KOPT-K1 (cell line): ENCODE results near the gene MYBPHL.

Experiments
- H3K27ac ChIP-seq: fragments of 200-600 bp; sonication (generic); 2 replicates; pipeline ENCODE4 v1.5.1; 2016; ENCODE audit warnings: antibody characterized with exemption, mild to moderate bottlenecking, low read depth, low read length; ENCODE audit not compliant: poor library complexity, severe bottlenecking
- H3K36me3 ChIP-seq: fragments of 200-600 bp; sonication (generic); 2 replicates; pipeline ENCODE4 v1.5.1; 2017; ENCODE audit warnings: antibody characterized with exemption, mild to moderate bottlenecking, low read length, moderate library complexity; ENCODE audit not compliant: insufficient read depth
- H3K9me3 ChIP-seq: fragments of 200-600 bp; sonication (generic); 2 replicates; pipeline ENCODE4 v1.5.1; 2017; ENCODE audit warnings: antibody characterized with exemption, low read length, mild to moderate bottlenecking; ENCODE audit not compliant: insufficient read depth, poor library complexity, severe bottlenecking

Gene MYBPHL

DNA sequence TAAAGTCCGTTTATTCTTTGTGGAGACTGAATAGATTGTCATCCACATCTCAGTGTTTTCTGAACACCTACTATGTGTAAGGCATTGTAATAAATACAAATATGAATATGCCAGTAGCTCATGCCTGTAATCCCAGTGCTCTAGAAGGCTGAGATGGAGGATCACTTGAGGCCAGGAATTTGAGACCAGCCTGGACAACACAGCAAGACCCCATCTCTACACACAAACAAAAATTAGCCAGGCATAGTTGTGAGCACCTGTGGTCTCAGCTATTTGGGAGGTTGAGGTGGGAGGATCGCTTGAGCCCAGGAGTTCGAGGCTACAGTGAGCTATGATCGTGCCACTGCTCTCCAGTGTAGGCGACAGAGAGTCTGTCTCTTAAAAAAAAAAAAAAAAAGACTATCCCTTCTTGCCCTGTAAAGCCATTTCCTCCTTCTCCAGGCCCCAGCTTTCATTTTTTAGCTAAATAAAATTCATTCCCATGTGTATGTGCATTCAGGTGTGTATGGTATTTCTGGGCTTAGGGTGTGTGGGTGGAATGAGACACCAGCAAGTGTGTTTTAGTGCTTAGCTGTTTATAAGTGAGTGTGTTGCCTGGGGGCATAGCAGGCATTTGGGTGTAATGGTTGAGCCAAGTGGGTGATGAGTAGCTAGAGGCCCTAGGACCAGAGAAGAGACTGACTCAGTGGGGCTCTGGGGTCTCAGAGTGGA lies 49.7 kb downstream of the MYBPHL start:
- no peak overlapping the region for H3K27ac ChIP-seq
- no peaks in the 10 kb centered on the region for H3K9me3 ChIP-seq

DNA sequence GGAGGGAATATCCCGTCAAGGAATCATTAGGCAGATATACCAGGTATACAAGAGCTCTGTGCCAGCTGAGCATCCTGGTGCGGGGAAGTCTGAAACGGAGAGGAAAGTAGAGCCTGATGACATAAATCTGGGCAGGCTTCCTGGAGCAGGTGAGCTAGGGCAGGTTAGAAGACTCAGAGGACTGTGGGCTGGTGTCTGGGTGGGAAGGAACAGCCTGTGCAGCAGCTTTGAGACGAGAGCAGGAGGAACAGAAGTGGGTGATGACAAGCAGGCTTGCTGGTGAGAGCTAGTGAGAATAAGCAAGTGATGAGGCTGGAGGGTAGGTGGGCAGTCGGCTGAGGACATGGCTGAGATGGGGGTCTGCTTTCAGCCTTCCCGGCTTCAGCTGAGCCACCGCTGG lies 50.7 kb downstream of the MYBPHL start:
- Histone ChIP-seq H3K36me3 (no peaks in the 10 kb centered on the region), H3K9me3 (no peaks in the 10 kb centered on the region), H3K27ac (no peak overlapping the region)

More for the DNA sequence above, 49.7 kb downstream of the MYBPHL start:
- H3K36me3 ChIP-seq = no peaks in the 10 kb centered on the region

DNA sequence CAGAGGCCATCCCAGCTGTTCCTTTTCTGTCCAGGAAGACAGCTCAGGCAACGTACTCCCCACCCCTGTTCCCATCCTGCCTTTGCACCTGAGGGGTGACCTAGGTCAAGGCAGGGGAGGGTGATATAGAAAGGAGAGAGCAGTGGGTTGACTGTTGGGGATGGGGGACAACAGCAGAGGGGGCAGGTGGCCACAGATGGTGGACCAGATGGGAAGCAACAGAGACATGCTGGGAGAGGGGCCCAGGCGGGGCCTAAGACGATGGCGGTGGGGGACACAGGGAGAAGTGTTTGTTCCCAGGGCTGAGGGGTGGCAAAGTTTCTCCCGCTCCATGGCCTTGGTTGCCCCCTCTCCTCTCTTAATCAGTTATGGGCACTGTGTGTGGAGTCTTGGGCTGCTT lies 51.1 kb downstream of the MYBPHL start:
- no peaks in the 10 kb centered on the region for H3K9me3 ChIP-seq
- H3K27ac ChIP-seq = no peak overlapping the region
- H3K36me3 ChIP-seq = no peaks in the 10 kb centered on the region

DNA sequence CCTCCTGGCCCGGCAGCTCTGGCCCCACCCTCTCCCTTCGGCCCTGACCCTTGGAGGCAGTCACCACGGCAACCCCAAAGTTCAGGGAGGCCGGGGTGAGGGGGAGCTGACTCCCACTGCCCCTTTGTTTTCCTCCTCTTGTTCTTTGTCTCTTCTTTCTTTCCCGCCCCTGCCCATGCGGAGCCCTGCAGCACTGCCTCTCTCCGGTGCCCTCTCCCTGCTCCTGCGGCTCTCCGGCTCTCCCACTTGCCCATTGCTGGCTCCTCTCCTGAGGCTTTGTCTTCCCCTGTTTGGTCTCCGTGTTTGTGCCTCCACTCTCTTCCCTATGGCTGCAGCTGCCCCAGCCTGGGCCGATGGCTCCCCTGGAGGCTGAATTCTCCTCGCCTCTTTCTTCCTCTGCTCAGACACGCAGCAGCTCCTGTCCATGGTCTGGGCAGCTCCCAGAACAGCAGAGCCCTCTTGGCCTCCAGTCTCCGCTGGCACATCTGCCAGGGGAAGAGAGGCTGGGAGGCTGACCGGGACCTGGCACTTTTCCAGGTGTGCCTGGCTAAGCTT lies 51.6 kb downstream of the MYBPHL start:
- Histone ChIP-seq H3K27ac (no peak overlapping the region), H3K9me3 (no peaks in the 10 kb centered on the region), H3K36me3 (no peaks in the 10 kb centered on the region)

DNA sequence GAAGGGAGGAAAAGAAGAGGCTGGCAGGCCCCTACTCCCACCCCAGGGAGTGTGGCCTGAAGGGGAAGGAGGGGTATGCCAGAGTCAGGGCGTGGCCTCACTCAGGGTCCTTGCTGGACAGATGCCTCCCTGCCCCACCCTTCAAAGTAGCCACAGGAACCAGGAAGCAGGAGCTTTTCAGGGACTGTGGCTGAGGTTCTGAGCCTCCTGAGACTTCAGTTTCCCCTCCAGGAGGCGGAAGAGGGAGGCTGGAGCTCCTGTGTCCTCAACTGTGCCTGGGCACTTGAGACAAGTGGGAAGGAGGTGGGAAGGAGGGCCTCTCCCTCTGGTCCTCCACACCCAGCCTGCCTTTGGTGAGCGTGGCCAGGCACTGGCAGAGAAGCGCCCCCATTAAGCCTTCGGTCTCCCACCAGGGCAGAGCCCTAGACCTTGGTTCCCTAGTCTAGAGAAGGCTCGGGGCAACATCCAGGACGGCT lies 52.2 kb downstream of the MYBPHL start:
- H3K27ac ChIP-seq = no peak overlapping the region
- H3K9me3 ChIP-seq = no peaks in the 10 kb centered on the region
- H3K36me3 ChIP-seq = no peaks in the 10 kb centered on the region

DNA sequence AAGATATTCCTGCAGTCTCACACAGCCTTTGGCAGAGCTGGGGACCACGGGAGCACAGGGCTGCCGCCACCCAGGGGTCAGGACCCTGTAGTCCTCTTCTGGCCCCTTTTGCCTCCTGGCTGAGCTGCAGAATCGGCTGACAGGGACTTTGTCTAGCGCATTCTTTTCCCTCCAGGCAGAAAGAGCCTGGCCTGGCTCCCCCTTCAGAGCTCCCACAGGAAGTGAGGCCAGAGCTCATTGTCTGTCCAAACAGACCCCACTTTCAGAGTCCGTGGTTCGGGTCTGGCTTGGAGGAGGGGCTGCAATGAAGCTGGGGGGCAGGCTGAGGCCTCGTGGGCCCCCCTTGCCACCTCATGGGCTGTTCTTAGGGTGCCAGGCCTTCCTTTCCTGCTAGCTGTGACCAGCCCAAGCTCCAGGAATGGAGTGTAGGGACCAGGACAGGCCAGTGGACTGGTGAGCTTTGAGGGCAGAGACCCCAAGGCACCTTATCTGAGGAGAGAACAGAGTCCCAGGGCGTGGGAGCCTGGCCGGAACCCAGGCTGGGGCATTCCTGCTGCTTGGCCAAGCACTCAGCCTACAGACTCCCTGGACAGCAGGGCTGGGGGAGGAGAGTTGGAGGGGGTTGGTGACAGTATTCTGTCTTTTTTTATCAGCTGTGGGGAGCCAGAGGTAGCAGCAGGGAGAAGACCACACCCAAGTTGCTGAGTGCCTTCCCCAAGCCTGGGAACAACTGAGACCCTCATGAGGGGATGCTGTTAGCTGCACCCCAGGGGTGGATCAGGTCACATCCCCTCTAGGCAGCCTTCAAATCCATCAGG lies 52.8 kb downstream of the MYBPHL start:
- Histone ChIP-seq H3K36me3 (no peaks in the 10 kb centered on the region), H3K27ac (no peak overlapping the region), H3K9me3 (no peaks in the 10 kb centered on the region)

DNA sequence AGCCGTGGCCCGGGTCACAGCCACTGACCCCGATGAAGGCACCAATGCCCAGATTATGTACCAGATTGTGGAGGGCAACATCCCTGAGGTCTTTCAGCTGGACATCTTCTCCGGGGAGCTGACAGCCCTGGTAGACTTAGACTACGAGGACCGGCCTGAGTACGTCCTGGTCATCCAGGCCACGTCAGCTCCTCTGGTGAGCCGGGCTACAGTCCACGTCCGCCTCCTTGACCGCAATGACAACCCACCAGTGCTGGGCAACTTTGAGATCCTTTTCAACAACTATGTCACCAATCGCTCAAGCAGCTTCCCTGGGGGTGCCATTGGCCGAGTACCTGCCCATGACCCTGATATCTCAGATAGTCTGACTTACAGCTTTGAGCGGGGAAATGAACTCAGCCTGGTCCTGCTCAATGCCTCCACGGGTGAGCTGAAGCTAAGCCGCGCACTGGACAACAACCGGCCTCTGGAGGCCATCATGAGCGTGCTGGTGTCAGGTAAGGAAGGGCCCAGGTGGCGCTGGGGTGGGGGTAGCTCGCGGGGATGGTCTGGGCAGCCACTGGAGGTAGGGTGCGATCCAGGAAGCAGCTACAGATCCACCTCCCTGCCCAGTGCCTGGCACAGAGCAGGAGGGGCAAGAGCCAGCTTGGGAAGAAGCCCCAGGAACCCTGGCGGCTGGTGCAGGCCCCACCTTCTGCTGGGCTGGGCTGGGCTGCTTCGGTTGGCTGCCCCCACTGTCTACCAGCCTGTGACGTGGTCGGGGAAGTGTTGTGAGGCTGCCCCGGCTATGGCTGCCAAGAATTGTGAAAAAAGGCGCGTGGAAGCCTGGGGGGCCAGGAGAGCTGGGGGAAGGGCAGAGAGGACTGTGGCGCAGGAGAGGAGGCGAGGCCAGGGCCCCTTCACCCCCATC lies 53.7 kb downstream of the MYBPHL start:
- H3K27ac ChIP-seq = no peak overlapping the region
- H3K9me3 ChIP-seq = no peaks in the 10 kb centered on the region
- no peaks in the 10 kb centered on the region for H3K36me3 ChIP-seq

DNA sequence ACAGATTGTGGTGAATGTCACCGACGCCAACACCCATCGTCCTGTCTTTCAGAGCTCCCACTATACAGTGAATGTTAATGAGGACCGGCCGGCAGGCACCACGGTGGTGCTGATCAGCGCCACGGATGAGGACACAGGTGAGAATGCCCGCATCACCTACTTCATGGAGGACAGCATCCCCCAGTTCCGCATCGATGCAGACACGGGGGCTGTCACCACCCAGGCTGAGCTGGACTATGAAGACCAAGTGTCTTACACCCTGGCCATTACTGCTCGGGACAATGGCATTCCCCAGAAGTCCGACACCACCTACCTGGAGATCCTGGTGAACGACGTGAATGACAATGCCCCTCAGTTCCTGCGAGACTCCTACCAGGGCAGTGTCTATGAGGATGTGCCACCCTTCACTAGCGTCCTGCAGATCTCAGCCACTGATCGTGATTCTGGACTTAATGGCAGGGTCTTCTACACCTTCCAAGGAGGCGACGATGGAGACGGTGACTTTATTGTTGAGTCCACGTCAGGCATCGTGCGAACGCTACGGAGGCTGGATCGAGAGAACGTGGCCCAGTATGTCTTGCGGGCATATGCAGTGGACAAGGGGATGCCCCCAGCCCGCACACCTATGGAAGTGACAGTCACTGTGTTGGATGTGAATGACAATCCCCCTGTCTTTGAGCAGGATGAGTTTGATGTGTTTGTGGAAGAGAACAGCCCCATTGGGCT lies 54.5 kb downstream of the MYBPHL start:
- no peak overlapping the region for H3K27ac ChIP-seq

DNA sequence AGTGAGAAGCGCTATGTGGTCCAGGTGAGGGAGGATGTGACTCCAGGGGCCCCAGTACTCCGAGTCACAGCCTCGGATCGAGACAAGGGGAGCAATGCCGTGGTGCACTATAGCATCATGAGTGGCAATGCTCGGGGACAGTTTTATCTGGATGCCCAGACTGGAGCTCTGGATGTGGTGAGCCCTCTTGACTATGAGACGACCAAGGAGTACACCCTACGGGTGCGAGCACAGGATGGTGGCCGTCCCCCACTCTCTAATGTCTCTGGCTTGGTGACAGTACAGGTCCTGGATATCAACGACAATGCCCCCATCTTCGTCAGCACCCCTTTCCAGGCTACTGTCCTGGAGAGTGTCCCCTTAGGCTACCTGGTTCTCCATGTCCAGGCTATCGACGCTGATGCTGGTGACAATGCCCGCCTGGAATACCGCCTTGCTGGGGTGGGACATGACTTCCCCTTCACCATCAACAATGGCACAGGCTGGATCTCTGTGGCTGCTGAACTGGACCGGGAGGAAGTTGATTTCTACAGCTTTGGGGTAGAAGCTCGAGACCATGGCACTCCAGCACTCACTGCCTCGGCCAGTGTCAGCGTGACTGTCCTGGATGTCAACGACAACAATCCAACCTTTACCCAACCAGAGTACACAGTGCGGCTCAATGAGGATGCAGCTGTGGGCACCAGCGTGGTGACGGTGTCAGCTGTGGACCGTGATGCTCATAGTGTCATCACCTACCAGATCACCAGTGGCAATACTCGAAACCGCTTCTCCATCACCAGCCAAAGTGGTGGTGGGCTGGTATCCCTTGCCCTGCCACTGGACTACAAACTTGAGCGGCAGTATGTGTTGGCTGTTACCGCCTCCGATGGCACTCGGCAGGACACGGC lies 55.3 kb downstream of the MYBPHL start:
- Histone ChIP-seq H3K9me3 (no peaks in the 10 kb centered on the region), H3K27ac (no peak overlapping the region), H3K36me3 (no peaks in the 10 kb centered on the region)

More for the DNA sequence above, 54.5 kb downstream of the MYBPHL start:
- Histone ChIP-seq H3K9me3 (no peaks in the 10 kb centered on the region), H3K36me3 (no peaks in the 10 kb centered on the region)

DNA sequence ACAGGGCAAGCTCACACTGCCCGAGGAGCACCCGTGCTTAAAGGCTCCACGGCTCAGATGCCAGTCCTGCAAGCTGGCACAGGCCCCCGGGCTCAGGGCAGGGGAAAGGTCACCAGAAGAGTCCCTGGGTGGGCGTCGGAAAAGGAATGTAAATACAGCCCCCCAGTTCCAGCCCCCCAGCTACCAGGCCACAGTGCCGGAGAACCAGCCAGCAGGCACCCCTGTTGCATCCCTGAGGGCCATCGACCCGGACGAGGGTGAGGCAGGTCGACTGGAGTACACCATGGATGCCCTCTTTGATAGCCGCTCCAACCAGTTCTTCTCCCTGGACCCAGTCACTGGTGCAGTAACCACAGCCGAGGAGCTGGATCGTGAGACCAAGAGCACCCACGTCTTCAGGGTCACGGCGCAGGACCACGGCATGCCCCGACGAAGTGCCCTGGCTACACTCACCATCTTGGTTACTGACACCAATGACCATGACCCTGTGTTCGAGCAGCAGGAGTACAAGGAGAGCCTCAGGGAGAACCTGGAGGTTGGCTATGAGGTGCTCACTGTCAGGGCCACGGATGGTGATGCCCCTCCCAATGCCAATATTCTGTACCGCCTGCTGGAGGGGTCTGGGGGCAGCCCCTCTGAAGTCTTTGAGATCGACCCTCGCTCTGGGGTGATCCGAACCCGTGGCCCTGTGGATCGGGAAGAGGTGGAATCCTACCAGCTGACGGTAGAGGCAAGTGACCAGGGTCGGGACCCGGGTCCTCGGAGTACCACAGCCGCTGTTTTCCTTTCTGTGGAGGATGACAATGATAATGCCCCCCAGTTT lies 56.1 kb downstream of the MYBPHL start:
- Histone ChIP-seq H3K9me3 (no peaks in the 10 kb centered on the region), H3K36me3 (no peaks in the 10 kb centered on the region), H3K27ac (no peak overlapping the region)

DNA sequence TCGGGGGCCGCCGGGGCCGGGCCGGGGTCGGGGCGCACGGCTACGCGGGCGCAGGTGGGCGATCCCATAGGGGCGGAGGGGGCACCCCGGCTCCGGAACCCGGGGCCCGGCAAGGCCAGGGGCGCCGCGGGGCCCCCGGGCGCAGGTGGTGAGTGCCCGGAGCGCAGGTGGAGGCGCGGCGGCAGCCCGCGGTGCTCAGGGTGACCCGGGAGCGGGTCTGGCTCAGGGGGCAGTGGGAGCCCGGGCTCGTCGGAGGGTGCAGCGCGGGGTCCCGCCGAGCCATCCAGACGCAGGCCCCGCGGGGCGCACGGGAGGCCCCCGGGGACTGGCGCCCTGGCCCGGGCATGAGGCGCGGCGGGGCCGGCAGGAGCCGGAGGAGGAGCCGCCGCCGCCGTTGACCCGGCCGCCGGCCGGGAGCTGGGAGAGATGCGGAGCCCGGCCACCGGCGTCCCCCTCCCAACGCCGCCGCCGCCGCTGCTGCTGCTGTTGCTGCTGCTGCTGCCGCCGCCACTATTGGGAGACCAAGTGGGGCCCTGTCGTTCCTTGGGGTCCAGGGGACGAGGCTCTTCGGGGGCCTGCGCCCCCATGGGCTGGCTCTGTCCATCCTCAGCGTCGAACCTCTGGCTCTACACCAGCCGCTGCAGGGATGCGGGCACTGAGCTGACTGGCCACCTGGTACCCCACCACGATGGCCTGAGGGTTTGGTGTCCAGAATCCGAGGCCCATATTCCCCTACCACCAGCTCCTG lies 57.0 kb downstream of the MYBPHL start:
- Histone ChIP-seq H3K9me3 (no peaks in the 10 kb centered on the region), H3K27ac (no peak overlapping the region), H3K36me3 (no peaks in the 10 kb centered on the region)
